Heart left ventricle (tissue), 16 donors: ENCODE measurements around the gene B4GALNT4. TPM values are rescaled to one million over a fixed set of nuclear protein-coding genes. Genes with fewer than 3 reads are reported as not detected.
"Not testable (repeated sequence)": the region's sequence is repeated elsewhere in the genome, so short reads cannot be mapped to it uniquely, and the experiment has no call there.

ENCODE experiments used
- ATAC-seq, 4 donors: fragments of 200-7000 bp; cut with Tn5 transposase; one replicate each; pipeline ENCODE4 v1.9.1; 2020 to 2022; ENCODE audit warnings: moderate library complexity in 4 of 4, mild to moderate bottlenecking in 3 of 4, moderate number of reproducible peaks in 1 of 4
- DNase-seq, 5 donors: peaks; one replicate each; pipeline ENCODE4 v3.0.0-alpha.2; 2020
- H3K27ac ChIP-seq, 12 donors: fragments of 200-600 bp; sonication (generic) in 4 of 12; one replicate each; pipeline versions ENCODE4 v1.5.0 to v1.8.0; 2016 to 2022; ENCODE audit warnings: mild to moderate bottlenecking in 2 of 12
- H3K27me3 ChIP-seq, 9 donors: fragments of 200-600 bp; sonication (generic) in 2 of 9; one replicate each; pipeline versions ENCODE4 v1.5.1 to v1.8.0; 2016 to 2022; ENCODE audit warnings: mild to moderate bottlenecking in 3 of 9
- H3K36me3 ChIP-seq, 9 donors: fragments of 200-600 bp; sonication (generic) in 2 of 9; one replicate each; pipeline versions ENCODE4 v1.5.0 to v1.8.0; 2018 to 2022; ENCODE audit warnings: mild to moderate bottlenecking in 2 of 9
- H3K4me1 ChIP-seq, 12 donors: fragments of 200-600 bp; sonication (generic) in 4 of 12; one replicate each; pipeline versions ENCODE4 v1.5.0 to v1.8.0; 2016 to 2022; ENCODE audit warnings: mild to moderate bottlenecking in 3 of 12
- H3K4me3 ChIP-seq, 12 donors: fragments of 200-600 bp; sonication (generic) in 4 of 12; one replicate each; pipeline versions ENCODE4 v1.5.0 to v1.8.0; 2017 to 2022; ENCODE audit warnings: mild to moderate bottlenecking in 9 of 12, moderate library complexity in 4 of 12
- H3K9me3 ChIP-seq, 12 donors: fragments of 200-600 bp; sonication (generic) in 4 of 12; one replicate each; pipeline versions ENCODE4 v1.5.0 to v1.8.0; 2016 to 2022; ENCODE audit warnings: mild to moderate bottlenecking in 1 of 12
- CTCF ChIP-seq, 12 donors: fragments of 200-600 bp; sonication (generic) in 4 of 12; IDR thresholded peaks; one replicate each; pipeline versions ENCODE4 v1.5.0 to v1.8.0; 2018 to 2022; ENCODE audit warnings: antibody characterized with exemption in 12 of 12, mild to moderate bottlenecking in 5 of 12
- POLR2A ChIP-seq, 2 donors: fragments of 450-650 bp; IDR thresholded peaks; one replicate each; pipeline ENCODE4 v1.6.1; 2017; ENCODE audit warnings: antibody characterized with exemption in 2 of 2, mild to moderate bottlenecking in 2 of 2, moderate library complexity in 2 of 2
- WGBS, 4 donors: extraction: QIAGEN DNeasy Blood & Tissue Kit in 2 of 4; methylation state at CpG; one replicate each; pipeline versions ENCODE4 v1.1.5 to v1.1.7; 2013 to 2018; 5-methylcytosine and 5-hydroxymethylcytosine counted together
- intact Hi-C, 10 donors: fragments of 100-400 bp; cut with DNase I; formaldehyde crosslinking; loops; one replicate each; pipeline versions ENCODE4 v1.11.1 to v1.14.2; 2022
- long read RNA-seq, 3 donors: library from polyadenylated mRNA; unstranded; transcript quantifications; one replicate each; pipeline ENCODE4 v2.0.0, GENCODE V29; 2020 to 2021
- polyA plus RNA-seq, 2 donors: library from polyadenylated mRNA; stranded (reverse); fragments of 200-250 nt; gene quantifications; one replicate each; pipeline ENCODE4 v1.2.3, GENCODE V29; 2013
- total RNA-seq, 9 donors: library from RNA; depleted of rRNA in 2 of 9; stranded (reverse); fragments of >200 nt in 2 of 9; fragmentation: NEBNext Ultra II Directional in 3 of 9; extraction: Animal tissue kit (Norgen Biotek cat#: 25700) in 3 of 9; gene quantifications; one replicate each; pipeline versions ENCODE4 v1.1.0 to v1.2.4, GENCODE V29; 2016 to 2023
- donor health status: ischemic (EF 13 %, LVEDD 7.1; RV severe dilation, severe dysfunction).
- donor health status: healthy with polysubstance abuse.
- donor health status: DM: no; HTN: yes; CAD: no.
- donor health status: DM: no; HTN: no; CAD: no.
- donor health status: ischemic (EF 25% LVEDD 6.9; RV normal size, moderate dysfunction).
- donor health status: ischemic (EF 25% LVEDD 5.7; RV mildly dilated, moderate dysfunction).
- donor health status: healthy.
- donor health status: DM: yes; HTN: yes; CAD: no.
- donor health status: ischemic (EF 35%, LVEDD 5.7; RV mildly dilated, moderate dysfunction).
- donor health status: nonischemic (EF 11% LVEDD 7.7; RV severe dilation, severe dysfunction).
- donor health status: DM: yes; HTN: yes; CAD: no.
- donor health status: PGD.
- donor health status: ischemic (EF 29% LVEDD 5.4; RV normal size, mild dysfunction).
- donor health status: nonischemic (EF 23%, LVEDD 6.1; RV moderate dilation, normal function).

The B4GALNT4 gene
- total RNA-seq (1 to 10 TPM in 2 of 9 donors, under 1 TPM in 5, not detected in 2; 0.28 to 1.9 (median 0.67) TPM), polyA plus RNA-seq (under 1 TPM; 0.68 to 0.91 TPM)
- long read RNA-seq, donor 1: 0 reads
- long read RNA-seq, donor 2: 0 reads
- long read RNA-seq, donor 3: 0 reads

- Histone ChIP-seq H3K36me3 (no peaks in the 10 kb centered on the region), H3K4me1 (peaks cover 0 to 12% (median 6%) of the 10 kb centered on the region in 12 donors), H3K9me3 (no peaks in the 10 kb centered on the region), H3K27ac (no peak within 1 kb of the TSS), H3K27me3 (peaks cover 11 to 57% (median 43%) of the 10 kb centered on the region in 9 donors), H3K4me3 (peak within 1 kb of the TSS in 8 of 12 donors; percentile 8 to 41 (median 24))
- intact Hi-C loops: loop anchor here in 6 of 10 donors (5.0 to 10.0 kb wide), 6 partner anchors 65 to 167 kb away; partner anchors contain the start of genes BET1L (in 1 of the 6), NLRP6 (in 1 of the 6) and RIC8A (in 1 of the 6)
- TF ChIP-seq CTCF (IDR thresholded peaks at IDR 0.05) (no peak), POLR2A (IDR thresholded peaks at IDR 0.05) (no peak)
- 1% methylated on average over 107 to 109 of the region's 118 CpGs; no CpG with 5 or more reads in 2 of the 4 donors for WGBS, 4 donors
- ATAC-seq: peak in 1 of 4 donors; percentile 19
- no peak for DNase-seq
Measured at GRCh38 chr11:369336-370018, at the start of gene B4GALNT4. B4GALNT4 (plus strand) TSS chr11:369499; CDS start chr11:369804, 305 bp downstream.

- Histone ChIP-seq H3K27ac (peak overlapping the region; percentile 88 to 99 (median 96)), H3K27me3 (peaks cover 0 to 22% (median 7%) of the 10 kb centered on the region in 9 donors), H3K4me1 (peaks cover 0 to 40% (median 18%) of the 10 kb centered on the region in 12 donors), H3K4me3 (peak overlapping the region; percentile 51 to 97 (median 82)), H3K36me3 (peaks cover 0 to 20% (median 0%) of the 10 kb centered on the region in 9 donors)
- ATAC-seq (peak; percentile 2 to 23 (median 8)), DNase-seq (peak in 1 of 5 donors; percentile 42)
- intact Hi-C loops: loop anchor here in 1 of 10 donors (5.0 kb wide), 1 partner anchor 32 kb away; no protein-coding TSS in a partner anchor
- not testable (repeated sequence) for H3K9me3 ChIP-seq
- 26 to 36% (median 34%) methylated on average over 3 to 10 of the region's 10 CpGs for WGBS, 4 donors
Measured at GRCh38 chr11:319888-320273, 49.4 kb upstream of the B4GALNT4 start.

GRCh38 chr11:324156-324555, 45.1 kb upstream of the B4GALNT4 start:
- TF ChIP-seq POLR2A (IDR thresholded peaks at IDR 0.05) (no peak), CTCF (IDR thresholded peaks at IDR 0.05) (no peak)
- intact Hi-C loops: loop anchor here in 1 of 10 donors (2.0 kb wide), 1 partner anchor 31 kb away; no protein-coding TSS in a partner anchor
- H3K36me3 ChIP-seq: no peaks in the 10 kb centered on the region
- 56 to 64% (median 61%) methylated on average over 11 of the region's 11 CpGs for WGBS, 4 donors
- H3K4me3 ChIP-seq: peak overlapping the region in 2 of 12 donors; percentile 20 to 42
- no peaks in the 10 kb centered on the region for H3K27me3 ChIP-seq
- ATAC-seq (no peak), DNase-seq (peak in 1 of 5 donors; percentile 10)
- peaks cover 3 to 54% (median 34%) of the 10 kb centered on the region in 12 donors for H3K4me1 ChIP-seq
- H3K9me3 ChIP-seq: no peaks in the 10 kb centered on the region
- H3K27ac ChIP-seq: peak overlapping the region; percentile 79 to 99 (median 94)

- not testable (repeated sequence) for H3K36me3 ChIP-seq, H3K9me3 ChIP-seq, H3K27me3 ChIP-seq, ATAC-seq
- WGBS, 4 donors: 47 to 63% (median 53%) methylated on average over 26 to 30 of the region's 34 CpGs
- Histone ChIP-seq H3K4me1 (peaks cover 3 to 61% (median 34%) of the 10 kb centered on the region in 12 donors), H3K4me3 (peak overlapping the region in 6 of 12 donors; percentile 8 to 42 (median 25)), H3K27ac (peak overlapping the region; percentile 89 to 99 (median 94))
- DNase-seq: peak in 3 of 5 donors; percentile 48 to 72 (median 59)
- intact Hi-C loops: loop anchor here in 1 of 10 donors (2.0 kb wide), 1 partner anchor 30 kb away; no protein-coding TSS in a partner anchor
Measured at GRCh38 chr11:324593-325517, 44.4 kb upstream of the B4GALNT4 start.
